Middle frontal gyrus (tissue), 1 donor: ENCODE results near the gene ZNF24.

ENCODE experiments used
- DNase-seq: peaks from one replicate; pipeline ENCODE4 v3.0.0-alpha.2; 2015; ENCODE audit warnings: low spot score; ENCODE audit errors: extremely low spot score

The ZNF24 gene

GRCh38 chr18:35343936-35344735 is at the start of gene ZNF24:
Gene ZNF24 (minus strand): TSS chr18:35344420. CDS start chr18:35340650, 3,770 bp downstream.
- DNase-seq, result peak; percentile 97

GRCh38 chr18:35393716-35394115 is 49.5 kb upstream of the ZNF24 start:
- DNase-seq, result no peak

- no peak for DNase-seq
Observed at GRCh38 chr18:35392375-35392774, 48.2 kb upstream of the ZNF24 start.

GRCh38 chr18:35390951-35391700 is 46.9 kb upstream of the ZNF24 start:
- DNase-seq, result no peak

GRCh38 chr18:35389095-35389618 is 44.9 kb upstream of the ZNF24 start:
- DNase-seq, result peak; percentile 36

- DNase-seq, result no peak
Observed at GRCh38 chr18:35387152-35387571, 42.9 kb upstream of the ZNF24 start.

- no peak for DNase-seq
Observed at GRCh38 chr18:35386600-35387100, 42.4 kb upstream of the ZNF24 start.

- DNase-seq, result no peak
Observed at GRCh38 chr18:35383136-35383535, 38.9 kb upstream of the ZNF24 start.

- DNase-seq, result no peak
Observed at GRCh38 chr18:35379421-35379820, 35.2 kb upstream of the ZNF24 start.

GRCh38 chr18:35378574-35378896 is 34.3 kb upstream of the ZNF24 start:
- DNase-seq, result no peak

GRCh38 chr18:35377875-35378573 is 33.8 kb upstream of the ZNF24 start:
- no peak for DNase-seq

- DNase-seq, result peak; percentile 48
Observed at GRCh38 chr18:35376742-35377695, 32.8 kb upstream of the ZNF24 start, which contains the start of gene ZNF396. Gene ZNF396 (minus strand): TSS chr18:35377337. CDS start chr18:35374292, 3,045 bp downstream.

GRCh38 chr18:35376393-35376741 is 32.1 kb upstream of the ZNF24 start:
- DNase-seq, result no peak

GRCh38 chr18:35374708-35375107 is 30.5 kb upstream of the ZNF24 start:
- DNase-seq, result no peak

GRCh38 chr18:35371412-35372195 is 27.4 kb upstream of the ZNF24 start:
- DNase-seq, result no peak

- no peak for DNase-seq
Observed at GRCh38 chr18:35369126-35369525, 24.9 kb upstream of the ZNF24 start.

GRCh38 chr18:35368595-35368994 is 24.4 kb upstream of the ZNF24 start:
- DNase-seq, result no peak

- no peak for DNase-seq
Observed at GRCh38 chr18:35362531-35362930, 18.3 kb upstream of the ZNF24 start.

GRCh38 chr18:35361570-35362321 is 17.5 kb upstream of the ZNF24 start:
- DNase-seq, result no peak
